ENCODE measurements around the gene C19orf38.
A peak's percentile ranks its signal among the peaks of the same experiment; 100 is the strongest.
"Not testable (repeated sequence)": the region's sequence is repeated elsewhere in the genome, so short reads cannot be mapped to it uniquely, and the experiment has no call there.

Gene C19orf38

GRCh38 chr19:10858204-10858828 is 10.1 kb downstream of the C19orf38 start:
- no peak overlapping the region for H3K9ac ChIP-seq (ENCODE audit: low read depth, low read length)
- H3K4me1 ChIP-seq (ENCODE audit: control insufficient read depth, insufficient read depth, low read length), result no peaks in the 10 kb centered on the region
- no peaks in the 10 kb centered on the region for H3K9me3 ChIP-seq (ENCODE audit: control insufficient read depth, insufficient read depth, low read length)
- no peaks in the 10 kb centered on the region for H3K36me3 ChIP-seq (ENCODE audit: control insufficient read depth, insufficient read depth, low read length)
- H3K27me3 ChIP-seq (ENCODE audit: control insufficient read depth, insufficient read depth, low read length), result no peaks in the 10 kb centered on the region
- H3K4me3 ChIP-seq (ENCODE audit: low read depth, low read length), result no peak overlapping the region

GRCh38 chr19:10861103-10861651 is 13.0 kb downstream of the C19orf38 start:
- no peaks in the 10 kb centered on the region for H3K36me3 ChIP-seq (ENCODE audit: control insufficient read depth, insufficient read depth, low read length)
- H3K4me1 ChIP-seq (ENCODE audit: control insufficient read depth, insufficient read depth, low read length), result no peaks in the 10 kb centered on the region
- H3K9me3 ChIP-seq (ENCODE audit: control insufficient read depth, insufficient read depth, low read length), result no peaks in the 10 kb centered on the region
- H3K27me3 ChIP-seq (ENCODE audit: control insufficient read depth, insufficient read depth, low read length), result no peaks in the 10 kb centered on the region
- no peak overlapping the region for H3K9ac ChIP-seq (ENCODE audit: low read depth, low read length)
- H3K4me3 ChIP-seq (ENCODE audit: low read depth, low read length), result no peak overlapping the region

GRCh38 chr19:10862561-10863106 is 14.4 kb downstream of the C19orf38 start:
- Histone ChIP-seq H3K4me1 (ENCODE audit: control insufficient read depth, insufficient read depth, low read length) (no peaks in the 10 kb centered on the region), H3K36me3 (ENCODE audit: control insufficient read depth, insufficient read depth, low read length) (no peaks in the 10 kb centered on the region), H3K9ac (ENCODE audit: low read depth, low read length) (no peak overlapping the region), H3K4me3 (ENCODE audit: low read depth, low read length) (no peak overlapping the region), H3K9me3 (ENCODE audit: control insufficient read depth, insufficient read depth, low read length) (no peaks in the 10 kb centered on the region), H3K27me3 (ENCODE audit: control insufficient read depth, insufficient read depth, low read length) (no peaks in the 10 kb centered on the region)

- no peaks in the 10 kb centered on the region for H3K9me3 ChIP-seq (ENCODE audit: control insufficient read depth, insufficient read depth, low read length)
- no peaks in the 10 kb centered on the region for H3K4me1 ChIP-seq (ENCODE audit: control insufficient read depth, insufficient read depth, low read length)
- no peak overlapping the region for H3K9ac ChIP-seq (ENCODE audit: low read depth, low read length)
- H3K27me3 ChIP-seq (ENCODE audit: control insufficient read depth, insufficient read depth, low read length), result no peaks in the 10 kb centered on the region
- no peak overlapping the region for H3K4me3 ChIP-seq (ENCODE audit: low read depth, low read length)
- no peaks in the 10 kb centered on the region for H3K36me3 ChIP-seq (ENCODE audit: control insufficient read depth, insufficient read depth, low read length)
These were observed 15.0 kb downstream of the C19orf38 start for GRCh38 chr19:10863107-10863717.

GRCh38 chr19:10864538-10864899 is 16.3 kb downstream of the C19orf38 start:
- Histone ChIP-seq H3K36me3 (ENCODE audit: control insufficient read depth, insufficient read depth, low read length) (no peaks in the 10 kb centered on the region), H3K4me1 (ENCODE audit: control insufficient read depth, insufficient read depth, low read length) (no peaks in the 10 kb centered on the region), H3K9ac (ENCODE audit: low read depth, low read length) (no peak overlapping the region), H3K9me3 (ENCODE audit: control insufficient read depth, insufficient read depth, low read length) (no peaks in the 10 kb centered on the region), H3K4me3 (ENCODE audit: low read depth, low read length) (no peak overlapping the region), H3K27me3 (ENCODE audit: control insufficient read depth, insufficient read depth, low read length) (no peaks in the 10 kb centered on the region)

- H3K4me3 ChIP-seq (ENCODE audit: low read depth, low read length), result no peak overlapping the region
- H3K4me1 ChIP-seq (ENCODE audit: control insufficient read depth, insufficient read depth, low read length), result no peaks in the 10 kb centered on the region
These were observed 18.3 kb downstream of the C19orf38 start for GRCh38 chr19:10866495-10866894.

GRCh38 chr19:10868872-10869547 is 20.8 kb downstream of the C19orf38 start:
- no peaks in the 10 kb centered on the region for H3K36me3 ChIP-seq (ENCODE audit: control insufficient read depth, insufficient read depth, low read length)
- no peak overlapping the region for H3K4me3 ChIP-seq (ENCODE audit: low read depth, low read length)
- H3K4me1 ChIP-seq (ENCODE audit: control insufficient read depth, insufficient read depth, low read length), result no peaks in the 10 kb centered on the region
- no peaks in the 10 kb centered on the region for H3K9me3 ChIP-seq (ENCODE audit: control insufficient read depth, insufficient read depth, low read length)
- H3K9ac ChIP-seq (ENCODE audit: low read depth, low read length), result no peak overlapping the region
- no peaks in the 10 kb centered on the region for H3K27me3 ChIP-seq (ENCODE audit: control insufficient read depth, insufficient read depth, low read length)

More at GRCh38 chr19:10866495-10866894, 18.3 kb downstream of the C19orf38 start:
- Histone ChIP-seq H3K36me3 (ENCODE audit: control insufficient read depth, insufficient read depth, low read length) (no peaks in the 10 kb centered on the region), H3K9me3 (ENCODE audit: control insufficient read depth, insufficient read depth, low read length) (no peaks in the 10 kb centered on the region), H3K27me3 (ENCODE audit: control insufficient read depth, insufficient read depth, low read length) (no peaks in the 10 kb centered on the region), H3K9ac (ENCODE audit: low read depth, low read length) (no peak overlapping the region)

- H3K9me3 ChIP-seq (ENCODE audit: control insufficient read depth, insufficient read depth, low read length); H3K4me3 ChIP-seq (ENCODE audit: low read depth, low read length); H3K9ac ChIP-seq (ENCODE audit: low read depth, low read length); H3K4me1 ChIP-seq (ENCODE audit: control insufficient read depth, insufficient read depth, low read length); H3K36me3 ChIP-seq (ENCODE audit: control insufficient read depth, insufficient read depth, low read length); H3K27me3 ChIP-seq (ENCODE audit: control insufficient read depth, insufficient read depth, low read length): not testable (repeated sequence)
These were observed 21.7 kb downstream of the C19orf38 start for GRCh38 chr19:10869872-10870311.

- H3K4me3 ChIP-seq (ENCODE audit: low read depth, low read length), result peak overlapping the region; percentile 42
- H3K36me3 ChIP-seq (ENCODE audit: control insufficient read depth, insufficient read depth, low read length), result no peaks in the 10 kb centered on the region
- H3K9me3 ChIP-seq (ENCODE audit: control insufficient read depth, insufficient read depth, low read length), result no peaks in the 10 kb centered on the region
- H3K4me1 ChIP-seq (ENCODE audit: control insufficient read depth, insufficient read depth, low read length), result no peaks in the 10 kb centered on the region
- no peaks in the 10 kb centered on the region for H3K27me3 ChIP-seq (ENCODE audit: control insufficient read depth, insufficient read depth, low read length)
- H3K9ac ChIP-seq (ENCODE audit: low read depth, low read length), result peak overlapping the region; percentile 24
These were observed 22.3 kb downstream of the C19orf38 start for GRCh38 chr19:10870501-10870954.

GRCh38 chr19:10870955-10871603 is 22.9 kb downstream of the C19orf38 start, which contains the start of gene CARM1:
TSS of gene CARM1 (plus strand) at chr19:10871553. CDS start at chr19:10871703, 150 bp downstream.
- Histone ChIP-seq H3K9me3 (ENCODE audit: control insufficient read depth, insufficient read depth, low read length) (no peaks in the 10 kb centered on the region), H3K4me1 (ENCODE audit: control insufficient read depth, insufficient read depth, low read length) (no peaks in the 10 kb centered on the region), H3K36me3 (ENCODE audit: control insufficient read depth, insufficient read depth, low read length) (no peaks in the 10 kb centered on the region), H3K27me3 (ENCODE audit: control insufficient read depth, insufficient read depth, low read length) (no peaks in the 10 kb centered on the region), H3K4me3 (ENCODE audit: low read depth, low read length) (peak within 1 kb of the TSS; percentile 79), H3K9ac (ENCODE audit: low read depth, low read length) (peak within 1 kb of the TSS; percentile 81)

Data from iPS-15b (cell line).